Measurements from ENCODE around the gene CFDP1.
"Not testable (repeated sequence)": the region's sequence is repeated elsewhere in the genome, so short reads cannot be mapped to it uniquely, and the experiment has no call there.

Gene CFDP1

DNA sequence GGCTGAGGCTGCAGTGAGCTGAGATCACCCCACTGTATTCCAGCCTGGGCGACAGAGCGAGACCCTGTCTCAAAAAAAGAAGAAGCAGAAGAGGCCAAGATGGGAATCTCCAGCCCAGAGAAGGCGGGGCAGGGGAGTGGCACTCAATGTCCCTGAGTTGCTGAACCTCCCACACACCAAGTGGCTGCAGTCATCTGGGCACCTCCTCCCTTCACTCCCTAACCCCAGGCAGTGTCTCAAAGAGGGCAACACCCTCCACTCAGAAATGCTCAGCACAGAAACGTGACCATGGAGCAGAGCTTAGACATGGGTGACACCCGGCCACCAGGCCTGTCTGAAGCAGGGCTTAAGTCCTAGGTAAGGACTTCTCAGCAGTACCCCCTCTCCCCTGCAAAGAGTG lies 145.6 kb downstream of the CFDP1 start:
- DNase-seq: no peak

DNA sequence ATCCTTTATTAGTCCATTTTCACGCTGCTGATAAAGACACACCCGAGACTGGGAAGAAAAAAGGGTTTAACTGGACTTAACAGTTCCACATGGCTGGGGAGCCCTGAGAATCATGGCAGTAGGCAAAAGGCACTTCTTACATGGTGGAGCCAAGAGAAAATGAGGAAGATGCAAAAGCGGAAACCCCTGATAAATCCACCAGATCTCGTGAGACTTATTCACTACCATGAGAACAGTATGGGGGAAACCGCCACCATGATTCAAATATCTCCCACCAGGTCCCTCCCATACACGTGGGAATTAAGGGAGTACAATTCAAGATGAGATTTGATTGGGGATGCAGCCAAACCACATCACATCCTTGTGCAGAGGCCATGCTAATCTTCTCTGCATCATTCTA lies 146.9 kb downstream of the CFDP1 start:
- DNase-seq: no peak

DNA sequence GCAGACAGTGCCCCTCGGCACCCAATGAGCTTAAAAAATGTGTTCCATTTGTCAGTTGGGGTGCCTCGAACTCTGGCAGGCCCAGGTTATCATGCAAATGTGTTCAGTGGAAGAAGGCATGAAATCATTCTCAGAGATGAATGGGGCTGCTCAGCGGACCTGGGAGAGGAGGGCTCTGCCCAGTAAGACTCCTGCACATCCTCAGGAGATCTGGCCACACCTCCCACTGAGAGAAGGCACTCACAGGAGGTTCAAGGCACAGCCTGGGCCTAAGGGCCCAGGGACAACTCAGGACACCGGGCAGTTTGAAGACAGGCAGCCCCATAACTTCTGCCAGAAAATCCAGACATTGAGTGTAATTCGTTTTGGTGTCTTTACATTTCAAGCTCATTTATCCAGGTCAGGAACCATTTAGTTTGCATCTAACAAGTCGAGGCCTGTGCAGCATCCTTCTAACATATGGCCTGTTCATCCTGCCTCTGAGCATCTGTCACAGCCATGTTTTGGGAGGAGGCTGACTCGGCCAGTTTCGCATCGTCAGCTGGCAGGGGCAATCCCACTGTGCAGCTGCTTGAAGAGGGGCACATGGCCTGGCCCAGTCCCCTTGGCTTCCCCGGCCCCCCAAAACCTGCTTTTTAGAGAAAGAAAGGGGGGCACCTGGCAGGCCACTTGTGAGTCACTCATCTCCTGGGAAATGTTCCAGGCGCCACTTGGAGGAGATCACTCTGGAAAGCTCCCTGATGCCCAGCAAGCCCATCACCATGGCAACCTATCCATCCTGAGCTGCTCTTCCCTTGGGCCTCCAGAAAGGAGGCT lies 150.6 kb downstream of the CFDP1 start:
- DNase-seq: no peak

DNA sequence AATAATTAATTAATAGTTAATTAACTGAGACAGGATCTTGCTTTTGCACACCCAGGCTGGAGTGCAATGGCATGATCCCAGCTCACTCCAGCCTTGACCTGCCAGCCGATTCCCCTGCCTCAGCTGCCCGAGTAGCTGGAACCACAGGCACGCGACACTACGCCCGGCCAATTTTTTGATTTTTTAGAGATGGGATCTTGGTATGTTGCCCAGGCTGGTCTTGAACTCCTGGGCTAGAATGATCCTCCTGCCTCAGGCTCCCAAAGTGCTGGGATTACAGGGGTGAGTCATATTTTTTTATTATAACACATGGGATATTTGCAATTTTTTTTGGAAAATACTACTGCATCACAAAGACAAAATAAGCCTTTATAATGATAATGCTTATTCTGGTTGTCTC lies 151.5 kb downstream of the CFDP1 start:
- no peak for DNase-seq

DNA sequence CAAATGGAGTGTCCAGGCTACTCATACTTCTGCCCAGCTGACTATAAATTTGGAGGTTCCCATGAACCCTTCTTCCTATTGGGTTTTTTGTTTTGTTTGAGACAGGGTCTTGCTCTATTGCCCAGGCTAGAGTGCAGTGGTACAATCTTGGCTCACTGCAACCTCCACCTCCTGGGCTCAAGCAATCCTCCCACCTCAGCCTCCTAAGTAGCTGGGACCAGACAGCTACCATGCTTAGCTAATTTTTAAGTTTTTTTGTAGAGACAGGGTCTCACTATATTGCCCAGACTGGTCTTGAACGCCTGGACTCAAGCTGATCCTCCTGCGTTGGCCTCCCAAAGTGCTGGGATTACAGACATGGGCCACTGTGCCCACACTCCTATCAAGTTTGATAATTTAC lies 152.3 kb downstream of the CFDP1 start:
- not testable (repeated sequence) for DNase-seq

DNA sequence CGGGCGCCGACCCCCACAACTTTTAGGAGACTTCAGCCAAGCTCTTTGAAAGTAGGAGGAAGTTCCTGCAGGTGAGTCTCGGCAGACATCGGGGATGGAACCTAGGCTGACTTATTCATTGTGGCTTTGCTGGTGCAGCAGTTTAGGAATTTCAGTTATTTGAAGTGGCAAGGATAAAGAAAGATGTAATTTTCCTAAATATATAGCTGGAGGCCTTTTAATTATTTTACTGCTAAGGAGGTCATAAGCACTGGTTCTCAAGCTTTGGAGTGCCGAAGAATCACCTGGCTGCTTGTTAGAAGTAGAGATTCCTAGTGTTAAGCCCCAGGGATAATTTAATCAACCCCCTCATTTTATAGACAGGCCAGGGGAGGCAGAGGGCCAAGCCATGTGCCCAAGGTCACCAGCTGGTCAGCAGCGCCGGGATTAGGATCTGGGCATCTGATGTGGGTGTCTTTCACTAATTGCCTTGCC lies 152.9 kb downstream of the CFDP1 start:
- DNase-seq: no peak

DNA sequence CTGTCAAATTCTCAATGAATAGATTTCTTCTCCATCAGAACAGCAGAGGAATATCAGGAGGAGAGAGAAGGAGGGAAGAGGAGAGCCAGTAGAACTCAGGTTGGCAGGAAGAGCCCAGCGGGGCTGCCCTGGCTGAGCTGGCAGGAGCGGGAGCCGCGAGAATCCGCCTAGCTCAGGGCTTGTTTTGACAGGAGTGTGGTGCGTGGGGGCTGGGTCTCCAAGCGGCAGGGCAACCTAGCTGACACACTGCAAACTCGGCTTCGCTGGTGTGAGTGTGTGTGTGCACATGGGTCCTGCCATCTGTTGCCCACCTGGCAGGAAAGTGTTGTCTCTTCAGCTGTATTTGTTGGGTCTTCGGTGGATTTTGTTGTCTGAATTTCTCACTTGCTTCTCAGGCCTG lies 154.0 kb downstream of the CFDP1 start:
- no peak for DNase-seq

DNA sequence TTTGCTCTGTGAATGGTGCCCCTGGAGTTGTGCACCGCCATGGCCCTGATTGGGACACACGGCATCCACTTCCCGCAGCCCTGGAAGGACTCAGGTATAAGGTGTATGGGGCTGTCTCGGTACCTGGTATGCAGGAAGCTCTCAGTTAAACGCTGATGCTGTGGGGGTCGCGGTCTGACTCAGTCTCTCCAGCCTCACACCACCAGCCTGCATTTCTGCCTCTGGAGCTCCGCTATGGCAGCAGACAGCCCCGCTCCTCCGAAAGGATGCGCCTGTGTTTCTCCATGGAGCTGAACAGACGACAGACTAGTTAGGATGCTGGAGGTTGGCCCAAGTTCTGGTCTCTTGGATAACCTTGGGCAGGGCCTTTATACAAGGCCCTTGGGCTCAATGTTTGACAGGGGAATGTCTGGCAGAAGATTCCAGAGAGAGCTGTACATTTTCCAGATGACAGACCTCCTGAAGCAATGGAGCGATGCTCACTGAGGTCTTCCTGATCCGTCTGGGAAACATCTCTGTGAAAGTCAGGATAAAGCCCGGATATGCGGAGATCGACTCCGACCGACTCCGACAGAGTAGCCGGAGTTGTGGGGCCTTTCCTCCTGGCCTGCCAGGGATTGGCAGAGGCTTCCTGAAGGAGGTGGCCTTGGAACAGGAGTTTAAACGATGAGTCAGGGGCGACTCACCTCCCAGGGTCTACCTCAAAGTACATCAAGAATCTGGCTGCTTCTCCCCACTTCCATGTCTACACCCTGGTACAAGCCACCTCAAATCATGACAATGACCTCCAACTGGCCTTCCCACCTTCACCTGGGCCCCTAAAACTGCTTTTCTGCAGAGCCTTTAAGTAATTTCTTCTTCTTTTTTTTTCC lies 160.0 kb downstream of the CFDP1 start:
- DNase-seq: no peak

DNA sequence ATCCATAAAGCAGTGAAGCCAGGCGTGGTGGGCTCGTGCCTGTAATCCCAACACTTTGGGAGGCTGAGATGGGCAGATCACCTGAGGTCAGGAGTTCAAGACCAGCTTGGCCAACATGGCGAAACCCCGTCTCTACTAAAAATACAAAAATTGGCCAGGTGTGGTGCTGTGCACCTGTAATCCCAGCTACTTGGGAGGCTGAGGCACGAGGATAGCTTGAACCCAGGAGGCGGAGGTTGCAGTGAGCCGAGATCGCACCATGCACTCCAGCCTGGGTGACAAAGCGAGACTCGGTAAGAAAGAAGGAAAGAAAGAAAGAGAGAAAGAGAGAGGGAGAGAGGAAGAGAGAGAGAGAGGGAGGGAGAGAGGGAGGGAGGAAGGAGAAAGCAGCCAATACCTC lies 160.7 kb downstream of the CFDP1 start:
- not testable (repeated sequence) for DNase-seq

DNA sequence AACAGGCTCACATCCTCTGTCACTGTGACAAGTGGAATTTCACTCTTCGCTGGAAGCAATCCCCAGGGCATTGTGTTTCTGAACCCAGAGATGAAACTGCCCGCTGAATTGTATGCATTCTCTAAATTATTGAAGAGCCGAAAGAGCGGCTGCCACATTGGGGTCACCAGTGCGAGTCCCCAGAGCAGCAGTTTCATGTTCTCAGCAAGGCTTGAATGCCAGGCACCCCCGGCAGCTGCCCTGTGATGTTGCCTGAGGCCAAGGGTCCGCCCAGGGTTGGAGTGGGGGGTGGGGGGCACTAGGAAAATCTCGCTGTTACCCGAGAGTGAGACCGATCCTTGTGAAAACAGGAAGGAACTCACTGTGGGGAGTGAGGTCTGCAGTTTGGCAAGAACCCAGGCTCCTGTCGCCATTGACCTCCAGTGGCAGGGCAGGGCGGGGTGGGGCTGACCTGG lies 161.2 kb downstream of the CFDP1 start:
- no peak for DNase-seq

DNA sequence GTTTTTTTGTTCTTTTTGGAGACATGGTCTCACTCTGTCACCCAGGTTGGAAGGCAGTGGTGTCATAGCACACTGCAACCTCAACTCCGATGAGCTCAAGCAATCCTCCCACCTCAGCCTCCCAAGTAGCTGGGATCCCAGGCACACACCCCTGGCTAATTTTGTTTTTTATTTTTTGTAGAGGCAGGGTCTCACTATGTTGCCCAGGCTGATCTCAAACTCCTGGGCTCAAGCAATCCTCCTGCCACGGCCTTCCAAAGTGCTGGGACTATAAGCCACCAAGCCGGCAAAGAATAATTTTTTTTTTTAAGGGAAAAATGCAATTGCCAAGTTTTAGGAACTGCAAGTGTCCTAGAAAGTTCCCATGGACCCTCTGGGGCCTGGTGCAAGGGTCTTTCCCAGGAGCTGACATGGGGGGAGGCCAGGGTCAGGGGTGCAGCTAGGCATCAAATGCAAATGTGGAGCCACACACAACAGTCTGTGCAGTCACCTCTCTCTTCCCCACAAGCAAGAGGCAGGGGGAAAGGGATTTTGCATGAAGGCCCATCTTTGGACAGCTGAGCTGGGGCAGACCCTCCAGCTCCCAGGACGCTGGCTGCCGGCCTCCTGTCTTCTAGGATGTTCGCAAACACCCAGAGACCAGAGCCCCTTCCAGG lies 161.7 kb downstream of the CFDP1 start:
- DNase-seq: no peak

DNA sequence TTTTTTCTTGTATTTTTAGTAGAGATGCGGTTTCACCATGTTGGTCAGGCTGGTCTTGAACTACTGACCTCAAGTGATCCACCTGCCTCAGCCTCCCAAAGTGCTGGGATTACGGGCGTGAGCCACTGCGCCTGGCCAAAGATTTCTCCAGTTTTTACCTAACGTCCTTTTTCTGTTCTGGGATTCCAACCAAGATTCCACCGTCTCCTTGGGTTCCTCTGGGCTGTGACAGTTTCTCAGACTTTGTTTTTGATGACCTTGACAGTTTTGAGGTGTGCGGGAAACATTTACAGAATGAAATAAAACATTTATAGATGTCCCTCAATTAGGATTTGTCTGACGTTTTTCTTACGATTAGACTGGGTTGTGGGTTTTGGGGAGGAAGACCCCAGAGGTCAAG lies 163.9 kb downstream of the CFDP1 start:
- DNase-seq: not testable (repeated sequence)

DNA sequence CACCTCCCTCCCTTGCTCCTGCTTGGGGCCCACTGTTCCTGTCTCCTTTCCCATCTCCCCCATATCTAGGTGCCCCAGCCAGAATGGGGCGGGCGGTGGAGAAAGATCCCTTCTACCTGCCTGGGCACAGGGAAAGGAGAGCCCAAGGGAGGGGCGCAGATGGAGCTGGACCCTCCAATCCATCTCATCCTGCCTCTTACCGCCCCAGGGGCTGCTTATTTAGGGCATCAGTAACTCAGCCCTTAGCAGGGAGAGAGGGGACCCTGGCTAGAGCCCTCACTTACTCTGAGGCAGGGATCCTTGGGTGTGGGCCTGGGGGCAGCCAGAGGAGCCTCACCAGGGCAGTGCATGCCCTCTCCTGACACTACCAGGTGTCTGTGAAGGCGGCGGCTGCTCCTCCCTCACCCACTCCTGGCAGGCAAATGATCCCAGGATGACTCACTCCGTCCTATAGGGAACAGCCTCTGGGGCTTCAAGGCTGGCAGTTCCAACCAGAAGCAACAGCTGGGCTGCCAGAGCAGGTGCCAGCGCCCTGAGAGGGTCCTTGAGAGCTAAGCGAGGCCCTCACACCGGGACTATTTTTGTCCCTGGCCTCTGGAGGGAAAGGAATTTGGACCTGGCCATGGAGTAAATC lies 165.6 kb downstream of the CFDP1 start:
- no peak for DNase-seq

DNA sequence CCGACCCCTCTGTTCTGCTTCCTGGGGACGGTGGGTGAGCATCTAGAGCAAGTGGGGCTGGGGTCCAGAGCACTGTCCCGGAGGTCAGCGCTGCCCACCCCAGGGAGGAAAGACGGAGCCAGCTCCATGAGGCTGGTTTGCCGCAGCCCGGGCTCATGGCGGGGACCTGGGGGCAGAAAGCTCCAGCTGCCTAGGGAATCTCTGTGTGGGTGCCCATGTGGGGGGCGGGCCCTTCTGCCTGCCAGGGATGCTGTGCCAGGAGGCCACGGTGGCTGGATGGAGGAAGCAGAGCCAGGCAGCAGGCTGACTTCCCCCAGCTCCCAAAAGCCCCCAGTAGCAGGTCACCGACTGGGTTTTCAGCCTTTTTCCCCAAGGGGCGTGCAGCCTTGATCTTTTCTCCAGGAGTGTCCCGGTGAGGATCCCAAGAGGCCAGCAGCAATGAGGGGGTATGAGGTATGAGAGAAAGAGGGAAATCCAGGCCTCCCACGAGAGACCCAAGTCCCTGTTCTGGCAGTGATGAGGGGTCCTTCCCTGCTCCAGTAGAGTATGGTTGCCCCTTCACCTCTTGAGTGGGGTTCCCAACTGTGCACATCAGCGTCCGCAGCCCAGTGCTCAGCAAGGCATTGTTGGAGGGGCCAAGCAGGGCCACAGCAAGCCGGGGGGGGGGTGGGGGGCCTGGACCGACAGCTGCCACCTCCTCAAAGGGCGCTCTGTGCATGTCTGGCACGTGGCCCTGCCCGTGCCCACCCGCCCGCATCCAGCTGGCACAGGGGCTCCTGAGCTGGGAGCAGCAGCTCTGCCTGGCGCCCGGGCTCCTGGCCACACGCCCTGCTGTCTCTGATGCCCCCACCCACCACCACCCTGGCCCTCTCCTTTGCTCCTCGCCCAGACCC lies 166.3 kb downstream of the CFDP1 start:
- DNase-seq: no peak

DNA sequence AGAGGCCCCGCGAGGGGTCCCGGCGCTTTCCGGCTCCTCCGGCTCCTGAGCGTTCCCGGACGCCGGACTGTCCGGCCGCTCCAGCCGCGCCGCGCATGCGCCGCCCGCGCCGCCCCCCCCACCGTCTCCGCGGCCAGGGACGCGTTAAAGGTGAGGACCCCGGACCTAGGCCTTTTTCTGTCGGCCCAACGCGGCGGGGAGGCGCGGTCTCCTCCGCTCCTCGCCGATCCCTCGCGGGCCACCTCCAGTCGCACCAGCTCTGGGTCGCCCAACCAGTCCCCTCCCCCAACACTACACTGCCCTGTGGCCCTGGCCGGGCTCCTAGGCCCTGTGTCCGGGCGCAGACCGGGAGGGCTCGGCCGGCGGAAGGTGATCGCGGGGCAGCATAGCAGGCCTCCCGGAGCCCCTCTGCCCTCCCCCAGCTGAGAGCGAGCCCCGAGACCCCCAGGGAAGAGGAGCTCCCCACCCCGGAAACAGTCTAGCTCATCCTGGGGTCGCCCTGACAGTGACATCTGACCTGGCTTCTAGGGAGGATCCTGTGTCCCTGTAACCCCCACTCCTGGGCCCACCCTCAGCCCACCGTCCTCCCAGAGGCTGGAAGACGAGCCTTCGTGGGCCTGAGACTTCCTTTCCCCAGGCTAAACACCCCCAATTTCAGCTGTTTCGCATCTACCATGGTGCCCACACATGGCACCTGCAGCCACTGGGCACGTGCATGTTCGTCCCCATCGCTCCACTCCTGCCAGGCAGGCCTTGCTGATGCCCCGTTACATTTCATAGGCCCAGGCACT lies 167.2 kb downstream of the CFDP1 start:
- DNase-seq: no peak

DNA sequence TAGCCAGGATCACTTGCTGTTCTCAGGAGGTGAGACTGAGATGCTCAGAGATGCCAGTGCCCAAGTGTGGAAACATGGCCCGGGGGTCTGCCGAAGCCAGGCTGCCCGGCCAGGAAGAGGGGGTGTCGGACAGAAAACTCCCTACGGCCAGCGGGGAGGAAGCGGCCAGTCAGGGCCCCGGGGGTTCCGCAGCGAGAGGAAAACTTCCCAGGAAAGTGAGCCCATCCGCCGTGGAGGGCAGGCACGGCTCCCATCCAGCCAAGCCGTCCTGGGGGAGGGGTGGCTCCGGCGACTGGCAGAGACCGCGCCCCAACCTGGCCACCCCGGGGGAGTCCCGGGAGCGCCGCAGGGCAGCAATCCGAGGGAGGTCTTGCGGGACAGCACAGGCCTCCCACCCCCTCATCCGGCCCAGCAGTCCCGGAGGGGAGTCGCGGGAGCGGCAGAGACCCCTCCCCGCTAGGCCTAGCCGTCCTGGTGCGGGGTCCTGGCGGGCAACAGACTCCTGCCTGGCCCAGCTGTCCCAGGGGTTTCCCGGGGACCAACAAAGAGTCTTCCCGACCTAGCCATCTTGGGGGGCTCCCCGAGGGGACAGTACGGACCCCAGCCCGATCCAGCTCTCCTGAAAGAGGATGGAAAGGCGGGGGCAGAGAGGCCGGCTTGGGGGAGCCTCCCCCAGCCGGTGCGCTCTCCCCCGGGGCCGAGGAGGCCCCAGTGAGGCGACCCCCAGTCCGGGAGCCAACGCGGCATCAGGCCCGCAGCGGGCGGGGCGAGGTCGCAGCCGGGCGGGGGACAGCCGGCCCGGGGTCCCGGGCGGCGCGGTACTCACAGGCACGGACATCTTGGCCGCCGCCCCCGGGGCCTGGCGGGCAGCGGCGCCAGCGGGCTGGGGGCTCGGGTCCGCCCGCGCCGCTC lies 168.0 kb downstream of the CFDP1 start:
- DNase-seq: no peak

DNA sequence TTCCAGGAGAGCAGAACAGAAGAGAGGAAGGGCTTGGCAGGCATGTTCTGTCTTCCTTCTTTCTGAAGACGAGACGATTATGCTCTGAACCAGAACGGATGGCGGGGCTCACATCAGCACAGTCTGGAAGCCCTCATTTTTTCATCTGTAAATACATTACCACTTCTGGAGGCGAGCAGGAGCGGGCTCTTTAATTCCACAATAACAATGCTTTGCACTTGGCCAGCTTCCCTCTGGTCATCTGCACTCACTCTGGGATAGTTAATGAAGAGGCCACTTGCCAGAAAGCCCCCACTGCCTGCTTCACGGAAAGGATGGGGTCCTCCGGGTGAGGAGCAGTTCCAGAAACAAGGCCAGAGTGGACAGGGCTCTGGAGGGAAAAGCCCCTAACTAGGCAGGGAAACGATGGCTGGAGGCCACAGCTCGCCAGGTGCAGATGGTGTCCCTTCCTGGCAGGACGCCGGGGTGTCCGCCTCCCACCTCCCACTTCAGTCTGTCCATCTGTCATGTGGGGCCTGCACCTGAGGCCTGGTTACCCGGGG lies 168.8 kb downstream of the CFDP1 start:
- DNase-seq: no peak

DNA sequence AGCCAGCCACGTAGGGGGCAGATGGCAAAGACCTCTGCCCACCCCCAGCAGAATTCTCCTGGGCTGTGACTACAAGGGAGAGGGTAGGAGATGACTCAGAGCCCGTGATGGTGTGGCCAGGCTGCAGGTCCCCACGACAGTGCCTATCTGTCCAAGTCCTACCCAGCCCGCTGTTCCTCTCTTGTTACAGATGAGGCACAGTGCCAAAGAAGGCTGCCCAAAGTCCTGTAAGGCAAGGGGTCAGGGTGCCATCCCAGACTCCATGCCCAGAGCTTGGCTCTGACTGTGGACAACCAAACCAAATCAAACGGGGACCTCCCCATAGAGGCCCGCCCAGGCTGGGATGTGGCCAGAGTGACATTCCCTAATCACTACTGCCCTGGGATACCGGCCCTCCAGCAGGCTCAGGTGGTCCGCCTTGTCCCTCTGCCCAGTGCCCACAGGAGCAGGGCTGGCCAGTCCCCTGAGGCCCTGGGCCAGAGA lies 169.3 kb downstream of the CFDP1 start:
- no peak for DNase-seq

DNA sequence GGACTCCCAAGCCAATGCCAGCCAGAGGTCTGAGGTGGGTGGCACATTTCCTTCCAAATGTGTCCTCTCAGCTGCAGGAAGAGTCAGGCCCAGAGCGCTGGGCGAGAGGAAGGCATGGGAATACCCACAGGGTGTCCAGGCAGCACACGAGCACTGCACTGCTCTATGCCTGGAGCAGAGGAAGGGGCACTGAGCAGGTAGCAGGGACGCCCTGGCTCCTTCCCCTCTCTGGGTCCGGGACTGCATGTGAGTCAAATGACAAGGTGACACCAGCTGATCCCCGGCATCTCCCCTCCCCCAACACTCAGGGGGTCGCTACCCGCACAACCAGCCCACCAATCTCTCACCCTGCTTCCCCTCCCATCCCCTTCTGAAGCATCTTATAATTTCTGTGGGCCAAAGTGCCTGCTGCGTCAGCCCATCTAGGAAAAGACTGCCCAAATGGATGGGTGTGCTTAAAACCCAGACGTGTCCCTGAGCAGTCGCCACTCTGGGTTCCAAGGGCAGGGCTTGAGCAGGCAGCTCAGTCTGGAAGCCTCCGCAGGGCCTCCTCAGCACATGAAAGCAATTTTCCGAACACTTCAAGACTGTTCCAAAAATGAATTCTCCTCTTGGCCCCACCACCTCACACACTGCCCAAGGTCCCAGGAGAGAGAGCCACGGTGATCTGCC lies 169.9 kb downstream of the CFDP1 start:
- DNase-seq: no peak
